ENCODE data around the gene SLX4. TPM values are rescaled to one million over a fixed set of nuclear protein-coding genes. Genes with fewer than 3 reads are reported as not detected.

Gene SLX4
- polyA plus RNA-seq, 4 donors: 1.1 to 6.0 (median 2.7) TPM

DNA sequence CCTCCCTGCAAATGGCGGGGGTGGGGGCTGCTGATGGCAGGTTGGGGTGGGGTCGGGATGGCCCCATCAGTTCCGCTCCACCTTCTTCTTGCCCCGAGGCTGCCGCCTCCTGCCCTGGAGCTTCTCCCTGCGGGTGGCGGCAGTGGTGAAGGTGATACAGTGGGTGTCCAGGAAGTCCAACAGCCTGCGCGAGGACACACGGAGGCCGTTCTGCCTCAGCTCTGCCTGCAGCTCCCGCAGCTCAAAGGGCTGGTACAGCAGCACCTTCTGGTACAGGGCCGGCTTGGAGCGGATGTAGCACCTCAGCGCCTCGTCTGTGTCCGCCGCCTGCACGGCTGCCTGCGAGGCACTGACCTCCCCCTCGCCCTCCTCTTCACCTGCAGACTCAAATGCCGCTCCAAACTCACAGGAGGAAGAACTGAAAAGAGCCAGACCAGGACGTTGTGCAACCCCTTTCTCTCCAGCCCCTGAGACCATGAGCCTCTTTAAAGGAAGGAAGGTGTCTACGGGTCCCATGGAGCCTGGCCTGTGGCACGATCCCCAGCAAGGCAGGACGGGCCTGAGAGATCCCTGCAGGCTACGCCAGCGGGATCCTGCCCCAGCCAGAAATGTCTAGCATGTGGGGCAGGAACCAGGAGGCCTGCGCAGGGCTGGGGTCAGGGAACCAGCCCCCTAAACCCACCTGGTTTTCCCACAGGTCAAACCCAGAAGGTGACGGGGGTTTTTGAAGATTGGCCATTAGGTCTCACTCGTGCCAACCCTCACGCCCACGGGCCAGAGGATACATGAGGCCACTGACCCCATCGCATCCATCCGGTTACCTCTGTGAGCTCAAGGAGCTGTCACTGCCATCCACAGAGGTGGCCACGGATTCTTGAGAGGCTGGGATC lies 28.9 kb downstream of the SLX4 start:
- H3K4me3 ChIP-seq (ENCODE audit: low read depth in 1 of 3, low read length in 3 of 3): no peak overlapping the region
- no peak for FAIRE-seq
- no peak for DNase-seq
- H3K27me3 ChIP-seq (ENCODE audit: control insufficient read depth in 3 of 3, insufficient read depth in 3 of 3, low read length in 3 of 3): peaks cover 0 to under 1% (median 0%) of the 10 kb centered on the region in 3 donors
- no peaks in the 10 kb centered on the region for H3K9me3 ChIP-seq (ENCODE audit: control insufficient read depth in 2 of 2, insufficient read depth in 1 of 2, low read depth in 1 of 2, low read length in 1 of 2)
- no peak overlapping the region for H3K27ac ChIP-seq (ENCODE audit: low read depth in 1 of 3, low read length in 2 of 3)
- 95 to 96% (median 95%) methylated on average over 34 to 36 of the region's 36 CpGs for WGBS, 3 donors
- H3K36me3 ChIP-seq (ENCODE audit: control insufficient read depth in 3 of 3, insufficient read depth in 2 of 3, low read depth in 1 of 3, low read length in 3 of 3): peaks cover 0 to 40% (median 5%) of the 10 kb centered on the region in 3 donors
- H3K4me1 ChIP-seq (ENCODE audit: control insufficient read depth in 3 of 3, insufficient read depth in 2 of 3, low read depth in 1 of 3, low read length in 2 of 3): no peaks in the 10 kb centered on the region

DNA sequence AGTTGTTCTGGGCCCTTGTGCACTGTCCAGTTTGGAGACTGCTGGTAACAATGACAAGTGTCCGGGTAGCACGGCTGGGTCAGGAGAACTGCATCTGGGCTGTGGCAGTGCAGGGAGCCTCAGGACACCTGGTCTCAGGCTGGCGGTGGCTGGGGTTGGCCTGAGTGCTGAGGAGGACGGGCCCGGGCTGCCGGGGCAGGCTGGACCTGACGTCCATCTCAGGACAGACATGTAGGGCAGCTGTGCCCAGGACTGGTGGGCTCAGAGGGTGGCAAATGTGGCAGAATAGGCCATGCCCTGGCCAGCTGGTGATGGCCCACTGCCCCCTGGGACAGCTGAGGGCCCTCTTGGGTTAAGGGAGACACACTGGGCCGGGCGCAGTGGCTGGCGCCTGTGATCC lies 30.0 kb downstream of the SLX4 start:
- no peaks in the 10 kb centered on the region for H3K9me3 ChIP-seq (ENCODE audit: control insufficient read depth in 2 of 2, insufficient read depth in 1 of 2, low read depth in 1 of 2, low read length in 1 of 2)
- peaks cover 0 to 37% (median 5%) of the 10 kb centered on the region in 3 donors for H3K36me3 ChIP-seq (ENCODE audit: control insufficient read depth in 3 of 3, insufficient read depth in 2 of 3, low read depth in 1 of 3, low read length in 3 of 3)
- H3K4me3 ChIP-seq (ENCODE audit: low read depth in 1 of 3, low read length in 3 of 3): no peak overlapping the region
- WGBS, 3 donors: 95 to 99% (median 96%) methylated on average over 10 of the region's 10 CpGs
- peaks cover 0 to 6% (median 0%) of the 10 kb centered on the region in 3 donors for H3K27me3 ChIP-seq (ENCODE audit: control insufficient read depth in 3 of 3, insufficient read depth in 3 of 3, low read length in 3 of 3)
- FAIRE-seq (no peak), DNase-seq (no peak)
- H3K27ac ChIP-seq (ENCODE audit: low read depth in 1 of 3, low read length in 2 of 3): no peak overlapping the region
- no peaks in the 10 kb centered on the region for H3K4me1 ChIP-seq (ENCODE audit: control insufficient read depth in 3 of 3, insufficient read depth in 2 of 3, low read depth in 1 of 3, low read length in 2 of 3)

DNA sequence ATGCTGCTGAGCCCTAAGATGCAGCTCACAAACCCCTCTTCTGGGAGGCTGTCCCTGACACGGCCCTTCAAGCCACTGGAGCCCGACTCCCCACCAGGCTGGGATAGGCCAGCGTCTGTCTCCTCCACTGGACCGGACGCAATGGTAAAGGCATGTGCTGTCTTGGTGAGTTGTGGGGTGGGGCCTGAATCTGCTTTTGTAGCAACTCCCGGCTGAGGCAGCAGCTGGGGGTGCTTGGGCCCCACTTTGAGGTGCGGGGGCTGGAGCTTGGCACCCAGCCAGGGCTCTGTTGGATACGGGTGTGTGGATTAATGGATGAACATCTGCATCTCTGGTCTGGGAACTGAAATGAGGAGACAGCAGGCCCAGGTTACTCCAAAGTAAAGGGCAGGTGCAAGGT lies 30.7 kb downstream of the SLX4 start:
- WGBS, 3 donors: 64 to 79% (median 70%) methylated on average over 8 of the region's 8 CpGs
- Histone ChIP-seq H3K4me1 (ENCODE audit: control insufficient read depth in 3 of 3, insufficient read depth in 2 of 3, low read depth in 1 of 3, low read length in 2 of 3) (no peaks in the 10 kb centered on the region), H3K9me3 (ENCODE audit: control insufficient read depth in 2 of 2, insufficient read depth in 1 of 2, low read depth in 1 of 2, low read length in 1 of 2) (no peaks in the 10 kb centered on the region), H3K4me3 (ENCODE audit: low read depth in 1 of 3, low read length in 3 of 3) (no peak overlapping the region), H3K36me3 (ENCODE audit: control insufficient read depth in 3 of 3, insufficient read depth in 2 of 3, low read depth in 1 of 3, low read length in 3 of 3) (peaks cover 0 to 35% (median 5%) of the 10 kb centered on the region in 3 donors), H3K27me3 (ENCODE audit: control insufficient read depth in 3 of 3, insufficient read depth in 3 of 3, low read length in 3 of 3) (peaks cover 0 to 6% (median 0%) of the 10 kb centered on the region in 3 donors), H3K27ac (ENCODE audit: low read depth in 1 of 3, low read length in 2 of 3) (no peak overlapping the region)
- DNase-seq (no peak), FAIRE-seq (no peak)

DNA sequence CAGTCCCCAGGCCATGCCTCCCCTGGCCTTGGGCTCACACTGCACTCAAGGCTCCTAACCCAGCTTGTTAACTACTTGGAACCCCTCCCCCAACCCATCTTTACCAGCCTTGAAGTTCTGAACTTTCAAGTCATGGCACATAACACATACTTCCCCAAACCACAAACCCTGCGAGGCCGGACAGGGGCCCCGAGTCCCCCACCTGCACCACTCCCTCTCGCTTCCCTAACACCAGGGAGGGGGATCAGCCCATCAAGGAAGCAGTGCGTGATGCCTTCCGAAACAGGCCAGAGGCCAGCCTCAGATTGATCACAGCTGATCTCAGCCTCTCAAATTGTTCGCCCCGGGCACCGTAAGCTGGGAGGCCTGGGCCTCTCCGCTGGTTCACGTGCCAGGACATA lies 31.2 kb downstream of the SLX4 start:
- Histone ChIP-seq H3K4me1 (ENCODE audit: control insufficient read depth in 3 of 3, insufficient read depth in 2 of 3, low read depth in 1 of 3, low read length in 2 of 3) (no peaks in the 10 kb centered on the region), H3K4me3 (ENCODE audit: low read depth in 1 of 3, low read length in 3 of 3) (no peak overlapping the region), H3K27ac (ENCODE audit: low read depth in 1 of 3, low read length in 2 of 3) (no peak overlapping the region), H3K36me3 (ENCODE audit: control insufficient read depth in 3 of 3, insufficient read depth in 2 of 3, low read depth in 1 of 3, low read length in 3 of 3) (peaks cover 0 to 35% (median 5%) of the 10 kb centered on the region in 3 donors), H3K9me3 (ENCODE audit: control insufficient read depth in 2 of 2, insufficient read depth in 1 of 2, low read depth in 1 of 2, low read length in 1 of 2) (no peaks in the 10 kb centered on the region), H3K27me3 (ENCODE audit: control insufficient read depth in 3 of 3, insufficient read depth in 3 of 3, low read length in 3 of 3) (peaks cover 0 to 6% (median 0%) of the 10 kb centered on the region in 3 donors)
- WGBS, 3 donors: 73 to 91% (median 86%) methylated on average over 11 of the region's 11 CpGs
- FAIRE-seq (no peak), DNase-seq (no peak)

DNA sequence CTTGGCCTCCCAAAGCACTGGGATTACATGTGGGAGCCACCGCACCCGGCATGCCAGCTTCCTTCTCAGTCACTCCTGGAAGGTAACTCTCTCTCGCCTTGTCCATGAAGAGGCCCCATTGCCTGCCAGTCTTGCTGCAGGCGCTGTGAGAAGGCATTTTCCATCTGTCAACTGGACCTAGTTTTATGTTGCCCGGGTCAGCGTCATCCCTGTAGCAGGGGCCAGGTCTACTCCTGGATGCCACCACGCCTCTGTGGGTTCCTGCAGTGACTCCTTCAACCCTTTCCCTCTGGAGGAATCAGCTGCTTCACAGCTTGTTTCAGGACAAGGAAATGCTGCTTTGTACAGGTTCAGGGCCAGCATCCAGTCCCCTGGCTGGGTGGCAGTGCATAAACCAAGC lies 31.6 kb downstream of the SLX4 start:
- Histone ChIP-seq H3K27ac (ENCODE audit: low read depth in 1 of 3, low read length in 2 of 3) (no peak overlapping the region), H3K36me3 (ENCODE audit: control insufficient read depth in 3 of 3, insufficient read depth in 2 of 3, low read depth in 1 of 3, low read length in 3 of 3) (peaks cover 0 to 33% (median 5%) of the 10 kb centered on the region in 3 donors)
- no peak for FAIRE-seq

DNA sequence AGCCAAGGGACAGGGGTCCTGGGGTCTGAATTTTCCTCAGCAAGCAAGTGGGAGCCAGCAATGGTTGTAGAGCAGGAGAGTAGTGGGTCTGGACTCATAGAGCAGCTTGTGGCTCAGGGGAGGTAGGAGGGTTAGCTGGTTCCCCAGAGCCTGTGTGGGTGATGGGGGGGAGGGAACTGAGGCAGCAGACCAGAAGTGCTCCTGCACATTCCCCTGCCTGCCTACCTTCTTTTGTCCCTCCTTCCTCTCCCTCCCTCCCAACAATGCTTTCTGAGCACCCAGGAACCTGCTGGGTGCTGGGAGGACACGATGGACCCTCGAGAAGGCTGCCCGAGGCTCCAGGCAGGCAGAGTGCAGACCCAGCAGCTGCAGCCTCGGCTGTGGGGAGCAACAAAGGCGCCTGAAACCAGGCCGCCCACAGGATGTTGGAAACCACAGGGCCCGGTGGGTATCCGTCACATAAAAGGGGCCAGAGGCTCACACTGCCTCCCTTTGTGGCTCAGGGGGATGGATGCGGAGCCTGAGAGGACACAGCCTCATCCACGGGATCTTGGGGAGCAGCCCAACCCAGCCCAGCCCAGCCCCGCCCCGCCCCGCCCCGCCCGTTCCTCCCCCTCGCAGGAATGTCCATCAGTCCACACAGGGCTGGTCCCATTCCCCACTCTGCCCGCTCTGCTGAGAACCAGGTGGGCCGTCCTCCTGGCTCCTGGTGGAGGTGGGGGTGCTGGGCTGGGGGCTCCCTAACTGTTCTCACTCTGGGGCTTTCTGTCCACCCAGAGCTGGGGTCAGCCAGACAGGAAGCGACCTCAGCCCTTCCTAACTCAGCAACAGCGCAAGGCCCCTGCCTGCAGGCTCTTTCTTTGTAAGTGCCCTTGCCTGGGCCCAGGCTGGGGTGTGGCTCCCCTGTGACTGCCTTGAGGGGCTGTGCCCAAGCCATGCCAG lies 32.5 kb downstream of the SLX4 start:
- Histone ChIP-seq H3K4me3 (ENCODE audit: low read depth in 1 of 3, low read length in 3 of 3) (peak overlapping the region in 1 of 3 donors; percentile 3), H3K27me3 (ENCODE audit: control insufficient read depth in 3 of 3, insufficient read depth in 3 of 3, low read length in 3 of 3) (peaks cover 0 to 6% (median 0%) of the 10 kb centered on the region in 3 donors), H3K4me1 (ENCODE audit: control insufficient read depth in 3 of 3, insufficient read depth in 2 of 3, low read depth in 1 of 3, low read length in 2 of 3) (no peaks in the 10 kb centered on the region), H3K27ac (ENCODE audit: low read depth in 1 of 3, low read length in 2 of 3) (peak overlapping the region in 2 of 3 donors; percentile 19 to 51), H3K36me3 (ENCODE audit: control insufficient read depth in 3 of 3, insufficient read depth in 2 of 3, low read depth in 1 of 3, low read length in 3 of 3) (peaks cover 0 to 25% (median 5%) of the 10 kb centered on the region in 3 donors), H3K9me3 (ENCODE audit: control insufficient read depth in 2 of 2, insufficient read depth in 1 of 2, low read depth in 1 of 2, low read length in 1 of 2) (no peaks in the 10 kb centered on the region)
- no peak for FAIRE-seq
- peak in 1 of 2 donors; percentile 38 for DNase-seq
- 30 to 32% (median 30%) methylated on average over 13 to 20 of the region's 20 CpGs for WGBS, 3 donors

More for the DNA sequence above, 31.6 kb downstream of the SLX4 start:
- no peak overlapping the region for H3K4me3 ChIP-seq (ENCODE audit: low read depth in 1 of 3, low read length in 3 of 3)
- 88 to 91% (median 91%) methylated on average over 7 of the region's 7 CpGs for WGBS, 3 donors
- H3K9me3 ChIP-seq (ENCODE audit: control insufficient read depth in 2 of 2, insufficient read depth in 1 of 2, low read depth in 1 of 2, low read length in 1 of 2): no peaks in the 10 kb centered on the region
- no peaks in the 10 kb centered on the region for H3K4me1 ChIP-seq (ENCODE audit: control insufficient read depth in 3 of 3, insufficient read depth in 2 of 3, low read depth in 1 of 3, low read length in 2 of 3)
- peaks cover 0 to 6% (median 0%) of the 10 kb centered on the region in 3 donors for H3K27me3 ChIP-seq (ENCODE audit: control insufficient read depth in 3 of 3, insufficient read depth in 3 of 3, low read length in 3 of 3)
- no peak for DNase-seq

DNA sequence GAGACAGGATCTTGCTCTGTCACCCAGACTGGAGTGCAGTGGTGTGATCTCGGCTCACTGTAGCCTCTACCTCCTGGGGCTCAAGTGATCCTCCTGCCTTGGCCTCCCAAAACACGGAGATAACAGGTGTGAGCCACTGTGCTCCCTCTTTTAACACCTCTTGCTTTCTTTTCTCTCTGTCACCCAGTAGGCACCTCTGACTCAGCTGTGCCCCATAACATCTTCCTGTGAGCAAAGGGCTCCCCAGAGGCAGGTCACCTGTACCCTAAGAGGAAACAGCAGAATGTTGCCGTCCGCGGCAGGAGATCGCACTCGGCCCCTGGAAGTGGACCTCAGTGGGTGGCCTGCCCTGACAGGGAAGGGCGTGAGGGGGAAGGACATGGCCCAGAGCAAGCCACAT lies 33.3 kb downstream of the SLX4 start:
- Histone ChIP-seq H3K4me3 (ENCODE audit: low read depth in 1 of 3, low read length in 3 of 3) (no peak overlapping the region), H3K4me1 (ENCODE audit: control insufficient read depth in 3 of 3, insufficient read depth in 2 of 3, low read depth in 1 of 3, low read length in 2 of 3) (no peaks in the 10 kb centered on the region), H3K27me3 (ENCODE audit: control insufficient read depth in 3 of 3, insufficient read depth in 3 of 3, low read length in 3 of 3) (peaks cover 0 to 6% (median 0%) of the 10 kb centered on the region in 3 donors), H3K9me3 (ENCODE audit: control insufficient read depth in 2 of 2, insufficient read depth in 1 of 2, low read depth in 1 of 2, low read length in 1 of 2) (no peaks in the 10 kb centered on the region), H3K27ac (ENCODE audit: low read depth in 1 of 3, low read length in 2 of 3) (peak overlapping the region in 2 of 3 donors; percentile 19 to 51), H3K36me3 (ENCODE audit: control insufficient read depth in 3 of 3, insufficient read depth in 2 of 3, low read depth in 1 of 3, low read length in 3 of 3) (peaks cover 0 to 18% (median 3%) of the 10 kb centered on the region in 3 donors)
- FAIRE-seq (no peak), DNase-seq (no peak)
- WGBS, 3 donors: 61 to 80% (median 64%) methylated on average over 8 of the region's 8 CpGs

DNA sequence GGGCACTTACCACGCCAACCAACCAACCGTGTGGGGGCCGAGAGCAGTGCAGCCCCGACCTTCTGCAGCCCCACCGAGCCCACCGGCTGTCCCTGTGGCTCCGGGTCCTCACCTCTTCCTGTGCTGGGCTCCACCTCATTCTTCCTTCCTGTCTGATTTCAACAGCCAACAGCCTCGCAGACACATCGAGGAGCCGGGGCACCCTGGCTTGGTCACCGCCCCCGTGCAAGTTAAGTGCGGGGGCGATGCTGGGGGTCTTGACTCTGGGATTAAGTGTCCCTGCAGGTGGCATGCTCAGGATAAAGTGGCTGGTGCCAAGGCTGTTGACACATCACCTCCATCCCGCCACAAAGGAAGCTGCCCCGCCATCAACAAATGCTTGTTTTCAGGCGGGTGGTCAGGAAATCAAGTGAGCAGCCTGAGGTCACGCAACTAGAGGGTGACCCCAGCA lies 34.1 kb downstream of the SLX4 start, which contains the start of gene NLRC3:
Gene NLRC3, minus strand, starts transcription at position 102 of the 451 bp plus-strand sequence. CDS start 12,367 bp downstream, outside the sequence.
- DNase-seq: peak in 1 of 2 donors; percentile 31
- peaks cover 0 to 10% (median 3%) of the 10 kb centered on the region in 3 donors for H3K36me3 ChIP-seq (ENCODE audit: control insufficient read depth in 3 of 3, insufficient read depth in 2 of 3, low read depth in 1 of 3, low read length in 3 of 3)
- H3K9me3 ChIP-seq (ENCODE audit: control insufficient read depth in 2 of 2, insufficient read depth in 1 of 2, low read depth in 1 of 2, low read length in 1 of 2): no peaks in the 10 kb centered on the region
- FAIRE-seq: no peak
- WGBS, 3 donors: 45 to 61% (median 47%) methylated on average over 18 of the region's 18 CpGs
- peaks cover 0 to 6% (median 0%) of the 10 kb centered on the region in 3 donors for H3K27me3 ChIP-seq (ENCODE audit: control insufficient read depth in 3 of 3, insufficient read depth in 3 of 3, low read length in 3 of 3)
- H3K27ac ChIP-seq (ENCODE audit: low read depth in 1 of 3, low read length in 2 of 3): peak within 1 kb of the TSS in 2 of 3 donors; percentile 51 to 63
- no peaks in the 10 kb centered on the region for H3K4me1 ChIP-seq (ENCODE audit: control insufficient read depth in 3 of 3, insufficient read depth in 2 of 3, low read depth in 1 of 3, low read length in 2 of 3)
- peak within 1 kb of the TSS; percentile 7 to 59 (median 39) for H3K4me3 ChIP-seq (ENCODE audit: low read depth in 1 of 3, low read length in 3 of 3)
